Sigmoid colon (tissue), 4 donors: ENCODE data around the gene MUC20.

Source experiments
- CTCF ChIP-seq, 4 experiments: fragments of 450-650 bp in 3 of 4; fragments of 200-600 bp in 1 of 4; IDR thresholded peaks; one replicate each; pipeline ENCODE4 v1.5.1; 2016 to 2019; ENCODE audit warnings: antibody characterized with exemption in 4 of 4, mild to moderate bottlenecking in 3 of 4, moderate library complexity in 2 of 4
- POLR2A ChIP-seq, 2 donors: fragments of 450-650 bp; IDR thresholded peaks; one replicate each; pipeline ENCODE4 v1.6.1; 2016; ENCODE audit warnings: antibody characterized with exemption in 2 of 2, mild to moderate bottlenecking in 2 of 2, moderate library complexity in 2 of 2
- POLR2AphosphoS5 ChIP-seq, 4 donors: sonication (generic); formaldehyde crosslinking; IDR thresholded peaks; one replicate each; pipeline ENCODE4 v1.6.1; 2017; ENCODE audit warnings: antibody characterized with exemption in 4 of 4

GRCh38 chr3:195731356-195731905, 10.7 kb downstream of the MUC20 start:
- TF ChIP-seq POLR2A (IDR thresholded peaks at IDR 0.05) (no peak), POLR2AphosphoS5 (IDR thresholded peaks at IDR 0.05) (no peak), CTCF (IDR thresholded peaks at IDR 0.05) (no peak)
